HS-5 (cell line): ENCODE data around the gene ST6GAL1.

Experiments
- DNase-seq: peaks from one replicate; pipeline ENCODE4 v3.0.0-alpha.2; 2012; ENCODE audit warnings: low read depth

ST6GAL1 gene

DNA sequence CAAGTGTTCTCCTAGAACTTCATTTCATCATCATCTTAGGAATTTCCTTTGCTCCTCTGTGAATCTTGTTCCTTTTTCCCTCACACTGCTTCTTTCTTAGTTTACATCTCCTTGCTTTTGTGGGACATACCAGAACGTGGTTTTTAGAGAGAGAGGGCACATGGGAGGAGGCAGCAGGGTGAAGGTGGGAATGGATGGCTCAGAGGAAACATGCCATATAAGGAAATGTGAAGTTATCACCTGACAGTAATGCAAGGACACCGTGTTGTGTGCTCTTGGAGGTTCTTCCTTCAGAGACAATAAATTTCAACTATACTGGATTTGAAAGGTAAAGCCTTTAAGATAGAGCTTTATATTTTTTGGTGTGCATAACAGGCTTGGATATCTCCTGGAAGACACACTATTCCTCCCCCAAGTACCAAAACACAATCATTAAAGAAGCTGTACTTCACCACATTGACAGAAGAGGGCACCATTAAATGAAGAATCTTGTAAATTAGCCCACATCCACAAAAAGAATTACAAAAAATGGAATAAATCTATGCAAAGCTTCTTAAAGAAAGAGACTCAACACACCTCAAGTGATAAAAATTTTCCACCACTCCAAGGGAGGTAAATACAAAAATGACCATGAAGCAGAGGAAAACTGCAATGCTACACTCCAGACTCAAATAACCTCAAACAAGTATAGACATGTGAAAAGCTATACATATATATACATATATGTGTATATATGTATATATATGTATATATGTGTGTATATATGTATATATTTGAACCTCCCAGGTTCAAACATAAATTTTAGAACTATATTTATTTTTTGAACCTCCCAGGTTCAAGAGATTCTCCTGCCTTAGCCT is 182.8 kb downstream of the ST6GAL1 start:
- no peak for DNase-seq

DNA sequence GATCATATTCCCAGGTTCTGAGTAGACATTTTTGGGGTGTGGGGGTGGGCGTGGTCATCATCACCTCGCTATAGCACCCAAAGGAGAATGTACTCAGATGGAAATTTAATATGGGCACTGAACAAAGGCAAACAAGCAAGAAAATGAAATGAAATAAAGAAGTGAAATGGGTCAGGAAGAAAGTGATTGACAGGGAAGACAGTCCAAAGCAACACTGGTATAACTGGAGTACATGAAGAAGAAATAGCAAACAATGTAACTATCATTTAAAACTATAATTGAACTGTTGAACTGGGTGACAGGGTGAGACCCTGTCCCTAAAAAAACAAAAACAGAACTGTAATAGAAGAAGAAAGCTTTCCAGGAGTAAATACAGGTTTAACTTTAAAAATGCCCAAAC is 184.2 kb downstream of the ST6GAL1 start:
- no peak for DNase-seq

DNA sequence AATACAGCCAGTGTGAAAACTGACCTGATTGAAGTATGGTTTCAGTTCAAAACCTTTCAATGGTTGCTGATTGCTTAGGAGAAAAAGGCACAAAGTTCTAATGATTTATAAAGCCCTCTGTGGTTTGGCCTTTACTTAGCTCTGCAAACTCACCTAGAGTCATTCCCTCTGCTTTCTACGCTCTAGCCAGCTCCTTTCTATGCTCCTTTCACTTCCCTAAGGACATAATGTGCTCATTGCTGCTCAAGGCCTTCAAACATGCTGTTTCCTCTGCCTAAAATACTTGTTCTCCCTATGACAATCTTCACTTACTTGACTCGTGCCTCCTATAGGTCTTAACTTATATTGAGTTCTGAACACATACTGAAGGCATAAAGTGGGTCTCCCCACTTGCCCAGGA is 190.0 kb downstream of the ST6GAL1 start:
- DNase-seq: no peak

DNA sequence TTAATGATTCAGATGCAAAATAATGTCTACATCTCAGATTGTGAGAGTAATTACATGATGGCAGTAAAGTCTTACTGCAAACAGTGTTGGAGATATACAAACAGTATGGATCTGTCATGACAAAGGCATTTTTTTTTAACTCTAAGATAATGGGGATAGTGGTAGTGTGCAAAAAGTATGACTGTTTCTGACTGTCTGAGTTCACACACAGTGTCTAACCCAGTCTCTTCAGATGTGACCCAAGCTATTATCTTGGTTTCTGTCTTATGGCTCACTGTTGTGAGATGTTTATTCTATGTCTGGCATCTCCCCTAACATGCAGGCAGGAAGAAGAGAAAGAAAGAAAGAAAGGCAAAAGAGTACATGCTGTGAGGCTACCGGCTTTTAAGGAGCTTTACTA is 191.9 kb downstream of the ST6GAL1 start:
- DNase-seq: no peak

- DNase-seq: no peak
These were observed 195.1 kb downstream of the ST6GAL1 start for GRCh38 chr3:187125319-187126031.
